D721Med (cell line): ENCODE data around the gene ASIC2.

Experiments used
- DNase-seq: peaks from one replicate; pipeline ENCODE4 v3.0.0; 2011; ENCODE audit warnings: low spot score; ENCODE audit not compliant: insufficient read length
- FAIRE-seq: peaks from 2 replicates; lab custom pipeline; 2011; peaks lifted over from hg19 to GRCh38; lab: Jason Lieb, UNC
- CTCF ChIP-seq: IDR thresholded peaks from 2 replicates; pipeline ENCODE4 v1.5.1; 2012; ENCODE audit warnings: mild to moderate bottlenecking, control low read depth; ENCODE audit not compliant: insufficient read depth; ENCODE audit errors: missing control alignments

ASIC2 gene

GRCh38 chr17:33267851-33268548, 25.1 kb downstream of the ASIC2 start:
- TF ChIP-seq CTCF, result no peak
- FAIRE-seq (no peak), DNase-seq (no peak)

GRCh38 chr17:33267271-33267790, 25.8 kb downstream of the ASIC2 start:
- no peak for TF ChIP-seq CTCF
- no peak for FAIRE-seq

DNA sequence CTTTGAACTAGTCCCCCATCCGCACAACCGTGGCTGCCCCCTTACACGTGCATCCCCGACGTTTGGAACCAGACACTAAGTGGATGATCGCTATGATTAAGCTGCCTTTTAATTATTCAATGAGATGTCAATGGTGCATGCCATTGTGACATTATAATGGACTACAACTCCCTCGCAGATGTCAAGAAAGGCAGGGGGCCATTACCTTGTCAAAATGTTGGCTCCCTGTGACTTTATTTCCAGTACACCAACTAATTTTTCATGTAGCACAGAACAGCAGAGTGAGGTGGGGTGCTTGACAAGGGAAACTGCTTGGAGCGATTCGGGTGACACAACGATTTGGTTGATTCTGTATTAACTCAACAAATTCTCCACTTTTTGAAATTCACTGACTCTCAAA, 26.5 kb downstream of the ASIC2 start:
- FAIRE-seq, result no peak
- TF ChIP-seq CTCF, result no peak
- no peak for DNase-seq

More at GRCh38 chr17:33267271-33267790, 25.8 kb downstream of the ASIC2 start:
- DNase-seq, result no peak

DNA sequence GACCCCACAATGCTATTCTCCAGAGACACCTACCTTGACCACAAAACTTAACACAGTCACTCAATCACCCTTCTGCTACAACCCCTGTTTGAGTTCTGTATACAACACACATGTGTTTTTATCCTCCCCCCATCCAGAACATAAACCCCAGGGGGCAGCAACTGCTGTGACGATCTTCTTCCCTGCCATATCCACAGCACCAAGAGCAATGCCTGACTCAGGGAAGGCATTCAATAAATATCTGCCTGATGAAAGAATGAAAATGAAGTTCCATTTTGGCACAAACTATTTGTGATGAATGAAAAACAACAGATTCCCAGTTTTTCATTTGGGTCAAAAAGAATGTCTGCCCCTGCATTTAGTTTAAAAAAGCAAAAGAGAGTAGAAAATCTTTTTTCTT, 27.0 kb downstream of the ASIC2 start:
- DNase-seq (no peak), FAIRE-seq (no peak)
- no peak for TF ChIP-seq CTCF

- DNase-seq, result no peak
- FAIRE-seq, result no peak
- TF ChIP-seq CTCF, result no peak
These were observed 29.7 kb downstream of the ASIC2 start for GRCh38 chr17:33263396-33263795.

GRCh38 chr17:33262266-33263123, 30.6 kb downstream of the ASIC2 start:
- DNase-seq (no peak), FAIRE-seq (no peak)
- no peak for TF ChIP-seq CTCF

GRCh38 chr17:33261820-33262219, 31.3 kb downstream of the ASIC2 start:
- FAIRE-seq (no peak), DNase-seq (no peak)
- TF ChIP-seq CTCF, result no peak
